Small intestine (tissue), 7 donors: Measurements from ENCODE around the gene COX4I1. TPM values are rescaled to one million over a fixed set of nuclear protein-coding genes. Genes with fewer than 3 reads are reported as not detected.

Source experiments
- DNase-seq, 2 donors: peaks; one replicate each; pipeline versions ENCODE4 v3.0.0 to v3.0.0-alpha.2; 2013
- FAIRE-seq: peaks from 2 replicates; lab custom pipeline; 2012; peaks lifted over from hg19 to GRCh38; lab: Jason Lieb, UNC
- H3K27ac ChIP-seq, 3 donors: one replicate each; pipeline ENCODE4 v1.5.1; 2013; ENCODE audit warnings: low read length in 2 of 3, mild to moderate bottlenecking in 2 of 3, control low read depth in 1 of 3, inconsistent platforms in 1 of 3, low read depth in 1 of 3, moderate library complexity in 1 of 3
- H3K27me3 ChIP-seq, 3 donors: one replicate each; pipeline ENCODE4 v1.6.1; 2013; ENCODE audit warnings: low read length in 3 of 3, inconsistent platforms in 1 of 3; ENCODE audit not compliant: control insufficient read depth in 3 of 3, insufficient read depth in 3 of 3
- H3K36me3 ChIP-seq, 3 donors: one replicate each; pipeline ENCODE4 v1.6.1; 2013; ENCODE audit warnings: low read length in 3 of 3, inconsistent platforms in 1 of 3, low read depth in 1 of 3, mild to moderate bottlenecking in 1 of 3, moderate library complexity in 1 of 3; ENCODE audit not compliant: control insufficient read depth in 3 of 3, insufficient read depth in 2 of 3
- H3K4me1 ChIP-seq, 3 donors: one replicate each; pipeline ENCODE4 v1.6.1; 2013; ENCODE audit warnings: low read length in 2 of 3, inconsistent platforms in 1 of 3, low read depth in 1 of 3, mild to moderate bottlenecking in 1 of 3, moderate library complexity in 1 of 3; ENCODE audit not compliant: control insufficient read depth in 3 of 3, insufficient read depth in 2 of 3
- H3K4me3 ChIP-seq, 3 donors: one replicate each; pipeline ENCODE4 v1.5.1; 2013; ENCODE audit warnings: low read length in 3 of 3, control low read depth in 1 of 3, inconsistent platforms in 1 of 3, low read depth in 1 of 3, mild to moderate bottlenecking in 1 of 3, moderate library complexity in 1 of 3
- H3K9me3 ChIP-seq, 2 donors: one replicate each; pipeline ENCODE4 v1.6.1; 2013; ENCODE audit warnings: low read depth in 1 of 2, low read length in 1 of 2; ENCODE audit not compliant: control insufficient read depth in 2 of 2, insufficient read depth in 1 of 2
- WGBS, 3 donors: extraction: QIAGEN DNeasy Blood & Tissue Kit; methylation state at CpG; one replicate each; pipeline ENCODE4 v1.1.7; 2013; 5-methylcytosine and 5-hydroxymethylcytosine counted together
- polyA plus RNA-seq, 4 donors: library from polyadenylated mRNA; stranded (reverse) in 3 of 4; unstranded in 1 of 4; fragments of 200-250 nt in 3 of 4; fragments of 120-200 nt in 1 of 4; gene quantifications; one replicate each; pipeline versions ENCODE4 v1.2.1 to v1.2.3, GENCODE V29; 2013
- donor health status: healthy with polysubstance abuse.
- donor health status: control.
- donor health status: control.
- donor health status: Bipolar disorder and iron deficiency.
- donor health status: healthy.

Gene COX4I1
- polyA plus RNA-seq, 4 donors, result 439 to 2,645 (median 1,917) TPM

DNA sequence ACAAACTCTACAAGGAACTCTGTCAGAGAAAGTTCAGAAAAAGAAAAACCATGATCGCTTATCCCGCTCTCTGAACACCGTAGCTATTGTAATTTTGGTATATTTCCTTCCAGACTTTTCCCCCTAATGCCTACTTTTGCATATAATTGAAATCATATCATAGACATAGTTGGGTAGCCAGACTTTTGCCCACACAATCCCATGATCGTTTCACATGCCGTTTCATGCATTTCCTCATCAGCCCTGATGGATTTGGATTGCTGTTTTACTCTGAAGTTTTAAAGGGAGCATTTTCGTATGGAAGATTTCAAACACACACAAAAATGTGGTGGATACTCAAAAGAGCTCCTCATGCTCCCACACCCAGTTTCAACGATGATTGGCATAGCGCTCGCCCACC lies 31.3 kb downstream of the COX4I1 start:
- H3K4me1 ChIP-seq, result no peaks in the 10 kb centered on the region
- DNase-seq (no peak), FAIRE-seq (no peak)
- H3K9me3 ChIP-seq, result peaks cover 0 to 3% of the 10 kb centered on the region in 2 donors
- no peak overlapping the region for H3K27ac ChIP-seq
- peaks cover 0 to 7% (median 3%) of the 10 kb centered on the region in 3 donors for H3K27me3 ChIP-seq
- H3K36me3 ChIP-seq, result no peaks in the 10 kb centered on the region
- 80 to 87% (median 81%) methylated on average over 9 of the region's 9 CpGs for WGBS, 3 donors
- no peak overlapping the region for H3K4me3 ChIP-seq

DNA sequence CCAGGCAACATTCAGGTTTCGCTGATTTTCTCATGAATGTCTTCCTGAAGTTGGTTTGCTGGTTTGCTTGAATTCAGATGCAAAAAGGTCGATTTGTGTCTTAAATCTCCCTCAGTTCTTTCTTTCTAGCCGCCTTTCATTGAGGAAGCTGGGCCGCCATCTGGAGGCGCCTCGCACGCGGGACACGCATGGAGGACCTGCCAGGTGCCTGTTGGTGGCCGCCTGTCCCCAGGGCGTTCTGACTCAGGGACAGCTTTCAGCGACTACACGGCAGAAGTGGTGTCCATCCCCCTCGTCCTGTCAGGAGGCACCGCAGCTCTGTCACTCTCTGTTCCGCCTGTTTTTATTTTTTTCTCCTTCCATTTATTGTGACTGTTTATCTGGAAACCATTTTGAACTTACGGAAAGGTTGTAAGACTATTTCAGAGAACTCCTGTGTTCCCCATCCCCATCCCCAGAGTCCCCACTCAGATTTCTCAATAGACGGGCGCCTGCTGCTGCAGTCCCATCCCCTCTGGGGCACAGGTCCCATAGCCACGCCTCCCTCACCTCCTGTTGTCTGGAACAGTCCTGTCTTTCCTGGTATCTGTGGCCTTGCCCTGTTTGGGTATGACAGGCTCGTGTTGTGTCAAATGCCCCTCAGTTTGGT lies 33.2 kb downstream of the COX4I1 start:
- H3K4me3 ChIP-seq, result no peak overlapping the region
- FAIRE-seq (no peak), DNase-seq (no peak)
- H3K27me3 ChIP-seq, result peaks cover 3 to 18% (median 4%) of the 10 kb centered on the region in 3 donors
- H3K27ac ChIP-seq, result no peak overlapping the region
- no peaks in the 10 kb centered on the region for H3K4me1 ChIP-seq
- no peaks in the 10 kb centered on the region for H3K36me3 ChIP-seq
- H3K9me3 ChIP-seq, result peaks cover 0 to 3% of the 10 kb centered on the region in 2 donors
- WGBS, 3 donors, result 75 to 81% (median 79%) methylated on average over 21 of the region's 21 CpGs

DNA sequence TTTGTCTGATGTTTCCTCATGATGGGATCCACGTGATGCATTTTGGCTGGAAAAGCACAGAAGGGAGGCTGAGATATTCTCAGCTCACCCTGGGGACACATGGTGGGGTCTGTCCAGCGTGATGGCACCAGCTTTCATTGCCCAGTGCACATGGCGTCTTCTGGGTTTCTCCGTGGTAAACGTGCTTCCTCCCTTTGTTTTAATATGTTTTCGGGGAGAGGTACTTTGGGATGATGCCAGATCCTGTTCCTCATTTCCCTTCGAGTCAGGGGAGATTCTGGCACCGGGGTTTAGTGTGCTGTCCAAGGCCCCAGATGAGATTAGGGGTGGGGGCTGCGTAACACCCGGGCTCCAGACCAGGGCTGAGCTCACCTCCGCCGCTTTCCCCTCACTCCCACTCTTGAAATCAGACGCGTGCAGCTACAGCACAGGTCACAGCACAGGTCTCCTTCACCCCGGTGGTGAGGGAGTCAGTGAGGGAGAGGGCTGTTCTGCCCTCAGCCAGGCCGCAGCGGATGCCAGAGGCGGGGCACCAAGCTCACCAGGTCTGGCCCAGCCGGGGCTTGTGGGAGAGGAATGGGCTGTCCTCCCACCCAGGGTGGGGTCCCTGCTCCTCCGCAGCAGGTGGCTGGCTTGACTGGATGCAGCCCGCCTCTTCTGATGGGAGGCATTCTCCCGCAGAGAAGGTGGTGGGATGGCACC lies 33.9 kb downstream of the COX4I1 start:
- no peak overlapping the region for H3K4me3 ChIP-seq
- peaks cover 0 to 3% of the 10 kb centered on the region in 2 donors for H3K9me3 ChIP-seq
- FAIRE-seq (no peak), DNase-seq (no peak)
- H3K36me3 ChIP-seq, result no peaks in the 10 kb centered on the region
- H3K4me1 ChIP-seq, result no peaks in the 10 kb centered on the region
- WGBS, 3 donors, result 70 to 81% (median 79%) methylated on average over 22 of the region's 22 CpGs
- peaks cover 3 to 18% (median 4%) of the 10 kb centered on the region in 3 donors for H3K27me3 ChIP-seq
- H3K27ac ChIP-seq, result no peak overlapping the region

DNA sequence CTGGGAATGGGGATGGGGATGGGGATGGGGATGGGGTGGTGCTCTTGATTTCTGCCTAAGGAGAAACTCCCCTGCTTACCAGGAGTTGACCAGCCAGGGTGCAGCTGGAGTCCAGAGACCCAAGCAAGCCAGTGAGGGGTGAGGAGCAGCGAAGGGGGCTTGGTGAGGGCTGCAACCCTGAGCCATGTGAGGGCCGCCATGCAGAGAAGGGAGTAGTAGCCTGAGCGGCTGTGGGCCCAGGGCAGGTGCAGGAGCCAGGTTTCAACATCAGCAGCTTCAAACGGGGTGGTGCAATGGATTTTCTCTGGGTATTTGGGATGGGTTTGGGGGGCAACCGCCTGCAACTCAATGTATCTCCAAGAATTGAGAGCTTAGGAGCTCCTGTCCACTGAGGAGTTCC lies 35.2 kb downstream of the COX4I1 start:
- H3K27me3 ChIP-seq, result peaks cover 3 to 18% (median 4%) of the 10 kb centered on the region in 3 donors
- DNase-seq (no peak), FAIRE-seq (no peak)
- no peak overlapping the region for H3K27ac ChIP-seq
- no peak overlapping the region for H3K4me3 ChIP-seq
- H3K4me1 ChIP-seq, result no peaks in the 10 kb centered on the region
- no peaks in the 10 kb centered on the region for H3K36me3 ChIP-seq
- WGBS, 3 donors, result 80 to 91% (median 89%) methylated on average over 5 of the region's 5 CpGs
- peaks cover 0 to 3% of the 10 kb centered on the region in 2 donors for H3K9me3 ChIP-seq

DNA sequence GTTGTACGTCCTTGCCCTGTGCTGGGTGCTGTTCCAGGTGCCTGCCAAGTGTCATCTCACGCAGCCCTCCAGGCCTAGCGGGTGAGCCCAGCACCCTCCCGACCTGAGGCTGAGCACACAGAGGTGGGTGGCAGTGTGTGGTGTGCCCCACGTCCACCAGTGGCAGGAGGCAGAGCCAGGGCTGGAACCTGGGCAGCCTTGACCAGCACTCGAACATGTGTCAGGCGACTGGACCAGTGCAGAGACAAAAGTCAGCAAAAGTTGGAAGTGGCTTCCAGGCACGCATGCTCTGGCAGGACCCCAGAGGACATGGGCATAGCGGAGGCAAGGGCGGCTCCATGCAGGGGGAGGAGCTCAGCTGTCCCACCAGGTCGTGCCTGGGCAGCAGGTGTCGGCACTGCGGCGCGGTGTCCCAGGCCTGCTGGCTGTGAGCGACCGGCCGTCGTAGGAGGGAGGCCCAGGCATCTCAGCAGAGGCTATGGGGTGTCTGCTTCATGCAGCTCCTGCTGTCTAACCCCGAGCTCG lies 35.8 kb downstream of the COX4I1 start:
- H3K9me3 ChIP-seq, result peaks cover 0 to 3% of the 10 kb centered on the region in 2 donors
- peaks cover 3 to 18% (median 4%) of the 10 kb centered on the region in 3 donors for H3K27me3 ChIP-seq
- DNase-seq, result no peak
- H3K36me3 ChIP-seq, result no peaks in the 10 kb centered on the region
- H3K4me1 ChIP-seq, result no peaks in the 10 kb centered on the region
- 74 to 82% (median 75%) methylated on average over 17 to 21 of the region's 21 CpGs for WGBS, 3 donors
- no peak for FAIRE-seq
- no peak overlapping the region for H3K27ac ChIP-seq
- H3K4me3 ChIP-seq, result no peak overlapping the region

DNA sequence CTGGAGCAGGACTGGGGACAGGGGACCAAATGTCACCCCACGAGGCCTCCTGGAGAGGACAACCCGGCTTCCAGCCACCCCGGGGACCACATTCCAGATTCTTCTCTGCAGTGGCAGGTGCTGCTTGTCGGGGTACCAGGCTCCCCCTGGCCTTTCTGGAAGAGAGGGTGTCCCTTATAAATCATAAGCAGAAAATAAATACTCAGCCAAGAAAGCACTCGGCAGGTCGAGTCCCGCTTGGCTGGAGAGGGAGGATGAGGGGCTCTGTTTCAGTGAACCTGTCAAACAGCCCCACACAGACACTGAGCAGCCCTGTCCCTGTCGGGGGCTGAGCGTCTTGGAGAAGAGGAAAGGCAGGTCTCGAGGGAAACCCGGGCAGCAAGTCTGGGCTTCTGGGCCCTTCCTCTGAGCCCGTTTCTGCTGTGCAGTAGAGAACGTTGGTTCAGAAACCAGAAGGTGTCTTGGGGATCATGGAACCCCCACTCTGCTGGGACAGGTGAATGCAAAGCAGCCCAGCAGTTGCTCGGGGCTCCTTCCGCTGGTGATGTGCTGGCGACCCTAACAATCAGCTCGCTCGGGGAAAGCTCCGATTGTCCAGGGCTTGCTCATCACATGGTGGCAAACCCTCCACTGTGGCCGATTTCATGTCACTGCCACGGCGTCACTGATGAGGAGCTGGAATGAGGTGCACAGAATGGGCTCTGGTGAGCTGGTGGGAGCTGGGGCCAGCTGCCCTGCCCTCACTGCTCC lies 36.6 kb downstream of the COX4I1 start:
- Histone ChIP-seq H3K9me3 (peaks cover 0 to 3% of the 10 kb centered on the region in 2 donors), H3K27ac (no peak overlapping the region), H3K27me3 (peaks cover 2 to 18% (median 4%) of the 10 kb centered on the region in 3 donors), H3K4me1 (no peaks in the 10 kb centered on the region), H3K36me3 (no peaks in the 10 kb centered on the region), H3K4me3 (no peak overlapping the region)
- no peak for FAIRE-seq
- 71 to 81% (median 81%) methylated on average over 22 of the region's 22 CpGs for WGBS, 3 donors
- DNase-seq, result no peak

DNA sequence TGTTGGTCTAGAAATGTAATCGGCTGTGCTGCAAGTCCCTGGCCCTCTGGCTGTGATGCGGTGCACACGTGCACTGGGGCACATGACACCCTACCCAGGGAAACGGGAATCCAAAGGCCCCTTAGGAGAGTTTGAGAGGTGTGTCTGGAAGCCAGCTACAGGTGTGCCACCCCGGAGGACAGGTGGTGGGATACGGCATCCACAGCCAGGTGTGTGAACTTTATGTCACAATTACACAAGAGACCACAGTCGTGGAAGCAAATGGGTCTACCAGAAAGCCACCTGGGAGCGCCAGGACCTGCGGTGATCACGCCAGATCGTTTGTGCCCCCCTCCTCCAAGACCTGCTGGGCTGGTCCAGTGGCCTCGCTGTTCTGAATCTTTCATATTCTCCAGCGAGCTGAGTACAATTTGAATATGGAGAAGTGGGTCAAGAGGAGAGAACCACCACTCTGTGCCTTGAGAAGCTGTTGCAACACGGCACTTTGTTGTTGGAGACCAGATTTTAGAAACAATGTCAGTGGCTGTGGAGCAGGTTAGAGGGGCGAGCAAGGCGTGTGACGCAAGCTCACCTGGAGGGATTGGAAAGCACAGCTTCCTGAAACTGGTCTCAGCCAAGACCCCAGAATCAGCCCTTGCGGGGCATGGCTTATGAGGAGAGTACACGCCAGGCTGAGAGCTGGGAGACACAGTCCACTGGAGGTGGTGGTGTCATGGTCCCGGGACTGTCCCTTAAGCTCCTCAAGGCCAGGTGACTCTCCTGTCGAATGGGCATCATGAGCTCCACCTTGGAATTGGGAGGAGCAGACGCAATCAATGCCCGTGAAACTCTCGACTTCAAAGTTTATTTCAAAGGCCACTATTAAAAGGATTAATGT lies 37.4 kb downstream of the COX4I1 start:
- H3K9me3 ChIP-seq, result peaks cover 0 to 3% of the 10 kb centered on the region in 2 donors
- WGBS, 3 donors, result 64 to 75% (median 65%) methylated on average over 24 of the region's 24 CpGs
- H3K27ac ChIP-seq, result no peak overlapping the region
- peaks cover 0 to 18% (median 4%) of the 10 kb centered on the region in 3 donors for H3K27me3 ChIP-seq
- H3K4me3 ChIP-seq, result no peak overlapping the region
- DNase-seq (no peak), FAIRE-seq (no peak)
- no peaks in the 10 kb centered on the region for H3K4me1 ChIP-seq
- no peaks in the 10 kb centered on the region for H3K36me3 ChIP-seq
